ENCODE data around the gene MAML3.

GRCh38 chr4:140151699-140152012 lies 2.3 kb downstream of the MAML3 start:
- TF ChIP-seq FOXP2 (optimal IDR thresholded peaks at IDR 0.05; ENCODE audit: borderline replicate concordance, extremely low read depth, extremely low read length, insufficient read depth) (no peak), REST (IDR thresholded peaks at IDR 0.05; ENCODE audit: insufficient read depth in 1 of 2, low read depth in 2 of 2, low read length in 2 of 2) (0 out of 4 replicates have a peak, but pooled peaks of 1 of the 2 experiments have one; percentile 29)
